Esophagus squamous epithelium (tissue), 4 donors: ENCODE data around the gene SLC16A11.
"Not testable (repeated sequence)": the region's sequence is repeated elsewhere in the genome, so short reads cannot be mapped to it uniquely, and the experiment has no call there.

Experiments
- CTCF ChIP-seq, 6 experiments: fragments of 450-650 bp in 4 of 6; fragments of 200-600 bp in 2 of 6; sonication (generic) in 2 of 6; IDR thresholded peaks; one replicate each; pipeline ENCODE4 v1.5.1; 2016 to 2019; ENCODE audit warnings: antibody characterized with exemption in 6 of 6, mild to moderate bottlenecking in 4 of 6, moderate library complexity in 4 of 6
- POLR2A ChIP-seq, 4 donors: fragments of 450-650 bp; IDR thresholded peaks; one replicate each; pipeline ENCODE4 v1.6.1; 2017; ENCODE audit warnings: antibody characterized with exemption in 4 of 4, mild to moderate bottlenecking in 4 of 4, moderate library complexity in 3 of 4

DNA sequence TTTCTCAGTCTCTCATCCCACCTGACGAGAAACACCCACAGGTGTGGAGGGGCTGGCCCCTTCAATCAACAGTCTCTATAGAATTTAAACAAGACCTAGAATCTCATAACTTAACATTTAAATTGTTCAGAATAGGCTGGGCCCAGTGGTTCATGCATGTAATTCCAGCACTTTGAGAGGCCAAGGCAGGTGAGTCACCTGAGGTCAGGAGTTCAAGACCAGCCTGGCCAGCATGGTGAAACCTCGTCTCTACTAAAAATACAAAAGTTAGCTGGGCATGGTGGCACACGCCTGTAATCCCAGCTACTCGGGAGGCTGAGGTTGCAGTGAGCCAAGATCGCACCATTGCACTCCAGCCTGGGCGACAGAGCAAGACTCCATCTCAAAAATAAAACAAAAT lies 45.7 kb upstream of the SLC16A11 start:
- TF ChIP-seq CTCF, POLR2A (IDR thresholded peaks at IDR 0.05): not testable (repeated sequence)
